SH-SY5Y (cell line): Measurements from ENCODE around the gene SP5.

Source experiments
- GATA2 ChIP-seq: IDR thresholded peaks from 2 replicates; pipeline ENCODE4 v1.6.1; 2011; ENCODE audit warnings: mild to moderate bottlenecking, low read depth, low read length
- GATA3 ChIP-seq: IDR thresholded peaks from 2 replicates; pipeline ENCODE4 v1.6.1; 2011; ENCODE audit warnings: low read depth, mild to moderate bottlenecking, low read length, moderate library complexity

DNA sequence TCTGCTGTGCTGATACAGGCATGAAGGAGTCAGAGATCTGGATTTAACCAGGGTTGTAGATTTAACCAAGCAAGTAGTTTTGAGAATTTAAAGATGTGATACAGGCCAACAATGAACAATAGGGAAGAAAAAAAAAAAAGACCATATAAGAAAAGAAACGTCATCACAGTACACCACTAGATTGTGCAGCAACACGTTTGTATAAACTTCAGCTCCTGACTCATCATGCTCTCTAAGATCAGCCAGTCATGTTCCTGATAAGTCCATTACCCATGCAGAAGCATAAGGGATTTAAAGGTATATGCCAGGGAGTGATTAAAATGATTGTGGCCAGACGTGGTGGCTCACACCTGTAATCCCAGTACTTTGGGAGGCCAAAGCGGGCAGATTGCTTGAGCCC lies 32.8 kb downstream of the SP5 start:
- TF ChIP-seq GATA3 (no peak), GATA2 (no peak)
